Ovary (tissue), 3 donors: ENCODE data around the gene MAD1L1.

ENCODE experiments used
- EP300 ChIP-seq: sonication (generic); formaldehyde crosslinking; IDR thresholded peaks from one replicate; pipeline ENCODE4 v1.6.1; 2017; ENCODE audit warnings: antibody characterized with exemption
- POLR2A ChIP-seq: fragments of 450-650 bp; IDR thresholded peaks from one replicate; pipeline ENCODE4 v1.6.1; 2017; ENCODE audit warnings: antibody characterized with exemption, mild to moderate bottlenecking, moderate library complexity
- TF ChIP-seq, protein P1 (sequence below), 3 donors: fragments of 450-650 bp in 2 of 3; fragments of 200-600 bp in 1 of 3; IDR thresholded peaks; one replicate each; pipeline versions ENCODE4 v1.5.1 to v1.8.0; 2016 to 2022; ENCODE audit warnings: antibody characterized with exemption in 3 of 3, mild to moderate bottlenecking in 1 of 3
- donor health status: DM: no; HTN: no; CAD: no.

DNA sequence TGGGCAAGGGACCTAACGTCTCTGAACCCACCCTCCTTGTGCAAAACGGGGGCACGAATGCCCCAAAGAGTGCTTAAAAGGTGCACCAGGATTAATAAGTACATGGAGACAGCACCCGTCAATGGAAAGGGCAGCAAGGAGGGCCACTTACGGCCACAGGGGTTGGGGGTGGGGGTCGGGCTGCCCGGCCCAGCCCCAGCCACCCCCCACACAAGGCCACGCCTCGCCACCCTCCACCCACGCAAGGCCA lies 213.4 kb downstream of the MAD1L1 start:
- TF ChIP-seq POLR2A, result no peak
- TF ChIP-seq, protein P1, sequence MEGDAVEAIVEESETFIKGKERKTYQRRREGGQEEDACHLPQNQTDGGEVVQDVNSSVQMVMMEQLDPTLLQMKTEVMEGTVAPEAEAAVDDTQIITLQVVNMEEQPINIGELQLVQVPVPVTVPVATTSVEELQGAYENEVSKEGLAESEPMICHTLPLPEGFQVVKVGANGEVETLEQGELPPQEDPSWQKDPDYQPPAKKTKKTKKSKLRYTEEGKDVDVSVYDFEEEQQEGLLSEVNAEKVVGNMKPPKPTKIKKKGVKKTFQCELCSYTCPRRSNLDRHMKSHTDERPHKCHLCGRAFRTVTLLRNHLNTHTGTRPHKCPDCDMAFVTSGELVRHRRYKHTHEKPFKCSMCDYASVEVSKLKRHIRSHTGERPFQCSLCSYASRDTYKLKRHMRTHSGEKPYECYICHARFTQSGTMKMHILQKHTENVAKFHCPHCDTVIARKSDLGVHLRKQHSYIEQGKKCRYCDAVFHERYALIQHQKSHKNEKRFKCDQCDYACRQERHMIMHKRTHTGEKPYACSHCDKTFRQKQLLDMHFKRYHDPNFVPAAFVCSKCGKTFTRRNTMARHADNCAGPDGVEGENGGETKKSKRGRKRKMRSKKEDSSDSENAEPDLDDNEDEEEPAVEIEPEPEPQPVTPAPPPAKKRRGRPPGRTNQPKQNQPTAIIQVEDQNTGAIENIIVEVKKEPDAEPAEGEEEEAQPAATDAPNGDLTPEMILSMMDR (IDR thresholded peaks at IDR 0.05), result no peak
- no peak for TF ChIP-seq EP300
